HG02870 (cell line): ENCODE measurements around the gene CYP1B1.
"Not testable (repeated sequence)": the region's sequence is repeated elsewhere in the genome, so short reads cannot be mapped to it uniquely, and the experiment has no call there.

ENCODE experiments used
- ATAC-seq: cut with Tn5 transposase; IDR thresholded peaks from one replicate; pipeline ENCODE4 v1.9.1; 2021; ENCODE audit warnings: mild to moderate bottlenecking, moderate library complexity; ENCODE audit not compliant: unreplicated experiment

The CYP1B1 gene

GRCh38 chr2:38037757-38038621, 38.0 kb downstream of the CYP1B1 start:
- peak; percentile 71 for ATAC-seq

DNA sequence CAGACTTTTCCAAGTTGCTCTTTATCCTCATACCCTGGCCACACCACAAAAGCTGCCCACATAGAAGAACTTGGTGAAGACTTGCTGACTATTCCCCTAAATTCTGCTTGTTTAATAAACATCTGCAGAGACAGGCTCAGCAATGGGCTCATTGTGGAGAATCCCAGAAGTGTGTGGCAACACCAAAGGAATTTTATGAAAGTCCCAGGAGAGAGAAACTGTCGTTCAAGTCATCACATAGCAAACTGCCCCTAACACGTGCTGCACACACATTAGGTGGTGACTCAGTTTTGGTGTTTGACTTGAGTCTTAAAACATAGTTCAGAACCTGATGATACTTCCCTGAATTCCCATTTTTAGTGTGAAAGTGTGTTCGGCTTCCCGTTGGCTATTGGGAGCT, 38.6 kb downstream of the CYP1B1 start:
- ATAC-seq, result no peak

- ATAC-seq, result no peak
Measured at GRCh38 chr2:38035968-38036367, 40.0 kb downstream of the CYP1B1 start.

- ATAC-seq, result no peak
Measured at GRCh38 chr2:38033646-38034045, 42.3 kb downstream of the CYP1B1 start.

- no peak for ATAC-seq
Measured at GRCh38 chr2:38032946-38033345, 43.0 kb downstream of the CYP1B1 start.

DNA sequence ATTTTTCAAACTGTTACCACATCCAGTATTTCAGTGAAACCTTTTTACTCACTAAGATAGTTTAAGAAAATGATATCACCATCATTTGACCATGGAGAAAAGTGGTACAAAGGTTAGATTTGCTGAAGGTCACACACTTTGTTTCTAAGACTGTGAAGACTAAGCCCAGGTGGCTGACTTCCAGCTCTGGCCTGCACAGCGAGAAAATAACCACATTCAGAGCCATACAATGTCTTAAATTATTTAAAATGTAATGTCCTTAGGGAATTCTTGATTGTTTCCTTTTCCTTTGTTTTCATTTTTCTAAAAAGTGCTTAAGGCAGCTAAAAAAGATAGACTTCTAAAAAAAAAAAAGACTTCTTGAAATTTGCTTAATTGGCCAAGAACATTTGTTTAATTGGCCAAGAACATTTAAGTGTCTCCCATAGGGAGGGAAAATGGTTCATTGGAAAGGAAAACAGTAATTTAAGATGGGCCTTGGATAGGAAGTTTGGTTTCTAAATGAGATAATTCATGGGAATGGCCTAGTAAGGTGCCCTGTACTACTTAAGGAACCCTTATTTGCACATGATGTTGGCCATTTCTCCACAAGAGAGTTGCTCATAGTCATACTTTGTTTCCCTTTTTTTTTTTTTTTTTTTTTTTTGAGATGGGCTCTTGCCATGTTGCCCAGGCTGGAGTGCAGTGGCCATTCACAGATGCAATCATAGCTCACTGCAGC, 45.2 kb downstream of the CYP1B1 start:
- no peak for ATAC-seq

DNA sequence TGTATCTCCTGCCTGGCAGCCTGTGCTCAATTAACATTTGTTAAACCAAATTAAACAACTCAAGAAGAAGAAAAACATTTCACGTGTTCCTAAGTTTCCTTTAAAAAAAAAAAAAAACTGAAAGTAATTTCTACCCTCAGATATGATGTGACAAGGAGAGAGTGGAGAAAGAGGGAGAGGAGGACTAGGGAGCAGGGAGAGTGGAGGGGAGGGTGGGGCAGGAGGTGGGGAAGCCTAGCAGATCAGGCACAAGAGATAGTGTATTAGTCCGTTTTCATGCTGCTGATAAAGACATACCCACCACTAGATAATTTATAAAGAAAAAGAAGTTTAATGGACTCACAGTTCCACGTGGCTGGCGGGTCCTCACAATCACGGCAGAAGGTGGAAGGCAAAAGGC, 46.4 kb downstream of the CYP1B1 start:
- ATAC-seq, result no peak

DNA sequence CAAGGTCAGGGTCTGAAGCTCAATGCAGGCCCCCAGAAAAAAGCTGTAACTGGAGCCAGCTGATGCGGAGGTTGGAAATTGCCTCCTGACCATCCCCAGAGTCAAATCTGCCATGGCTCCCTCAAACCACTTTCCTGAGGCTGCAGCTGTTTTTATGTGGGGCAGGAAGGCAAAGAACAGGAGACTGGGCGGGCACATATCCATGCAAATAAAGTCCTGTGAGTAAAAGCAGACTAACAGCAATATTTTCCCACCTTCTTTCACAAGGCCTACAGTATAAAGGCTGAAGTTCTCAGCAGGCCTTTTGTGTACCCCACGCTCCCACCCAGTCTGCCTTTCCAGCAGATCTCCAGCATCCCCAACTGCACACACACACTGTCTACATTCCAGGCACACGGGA, 47.1 kb downstream of the CYP1B1 start:
- no peak for ATAC-seq

DNA sequence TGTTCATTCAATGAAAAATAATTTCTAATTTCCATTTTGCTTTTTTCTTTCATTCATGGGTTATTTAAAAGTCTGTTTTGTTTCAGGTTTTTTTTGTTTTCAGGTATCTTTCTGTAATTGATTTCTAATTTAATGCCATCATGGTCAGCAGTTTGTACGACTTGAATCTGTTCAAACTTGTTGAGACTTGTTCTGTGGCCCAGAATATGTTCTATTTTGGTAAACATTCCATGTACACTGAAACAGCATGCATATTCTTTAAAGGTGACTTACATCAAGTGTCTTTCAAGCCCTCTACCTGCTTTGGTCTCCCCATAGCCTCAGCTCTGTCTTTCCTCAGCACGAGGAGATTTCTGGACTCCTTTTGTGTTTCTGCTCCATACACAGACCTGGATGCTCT, 49.1 kb downstream of the CYP1B1 start:
- no peak for ATAC-seq

GRCh38 chr2:38021589-38021988, 54.4 kb downstream of the CYP1B1 start:
- ATAC-seq, result no peak

GRCh38 chr2:38020359-38021069, 55.4 kb downstream of the CYP1B1 start:
- ATAC-seq, result not testable (repeated sequence)

DNA sequence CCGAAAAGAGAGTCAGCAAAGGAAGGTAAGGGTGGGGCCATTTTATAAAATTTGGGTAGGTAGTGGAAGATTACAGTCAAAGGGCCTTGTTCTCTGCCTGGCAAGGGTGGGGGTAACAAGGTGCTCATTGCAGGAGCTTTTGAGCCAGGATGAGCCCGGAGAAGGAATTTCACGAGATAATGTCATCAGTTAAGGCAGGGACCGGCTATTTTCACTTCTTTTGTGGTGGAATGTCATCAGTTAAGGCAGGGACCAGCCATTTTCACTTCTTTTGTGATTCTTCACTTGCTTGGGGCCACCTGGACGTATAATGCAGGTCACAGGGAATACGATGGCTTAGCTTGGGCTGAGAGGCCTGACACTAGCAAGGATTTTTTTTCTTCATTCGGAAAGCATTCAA, 58.1 kb downstream of the CYP1B1 start:
- no peak for ATAC-seq
